ENCODE data around the gene SAP30BP.

- TF ChIP-seq CTCF (IDR thresholded peaks at IDR 0.05) (no peak), EZH2 (IDR thresholded peaks at IDR 0.05) (no peak)
Measured at GRCh38 chr17:75736173-75736835, 69.2 kb downstream of the SAP30BP start.

Data from neural progenitor cell (in vitro differentiated cells).